HG03354 (cell line): ENCODE measurements around the gene RNF167.

ENCODE experiments used
- ATAC-seq: cut with Tn5 transposase; IDR thresholded peaks from one replicate; pipeline ENCODE4 v1.9.1; 2021; ENCODE audit warnings: mild to moderate bottlenecking; ENCODE audit not compliant: unreplicated experiment, poor library complexity, severe bottlenecking

Gene RNF167

DNA sequence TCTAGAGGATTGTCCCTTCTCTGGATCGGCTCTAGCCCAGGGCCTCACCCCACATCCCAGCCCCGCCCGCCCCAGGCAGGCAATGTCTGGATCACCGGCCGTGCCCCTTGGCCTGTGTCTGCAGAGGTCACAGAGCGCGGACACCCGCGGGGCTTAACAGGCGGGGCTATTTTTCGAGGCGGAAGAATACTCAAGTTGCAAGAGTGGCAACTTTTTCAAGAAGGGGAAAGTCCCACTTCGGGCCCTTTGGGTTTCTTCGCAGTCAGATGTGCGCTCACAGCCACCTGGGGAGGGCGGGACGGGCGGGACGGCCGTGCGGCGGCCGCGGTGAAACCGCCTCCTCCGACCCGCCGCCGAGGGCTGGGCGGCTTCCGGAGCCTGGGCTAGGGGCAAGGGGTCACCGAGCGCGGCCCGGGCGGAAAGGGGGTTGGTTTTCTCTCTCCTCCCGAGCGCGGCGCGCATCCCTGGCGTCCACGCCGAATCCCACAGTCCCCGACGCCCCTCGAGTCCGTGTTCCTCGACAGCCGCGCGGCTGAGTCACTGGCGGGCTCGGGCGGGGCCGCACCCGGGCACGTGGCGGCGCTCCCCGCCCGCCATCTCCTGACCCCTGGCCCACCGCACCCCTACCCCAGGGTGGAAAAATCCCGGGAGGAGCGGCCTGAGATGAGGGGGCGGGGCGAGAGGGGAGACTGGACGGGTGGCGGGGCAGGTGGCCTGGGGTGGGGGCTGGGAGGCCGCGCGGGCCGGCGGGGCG, 9.4 kb downstream of the RNF167 start:
- peak; percentile 40 for ATAC-seq

DNA sequence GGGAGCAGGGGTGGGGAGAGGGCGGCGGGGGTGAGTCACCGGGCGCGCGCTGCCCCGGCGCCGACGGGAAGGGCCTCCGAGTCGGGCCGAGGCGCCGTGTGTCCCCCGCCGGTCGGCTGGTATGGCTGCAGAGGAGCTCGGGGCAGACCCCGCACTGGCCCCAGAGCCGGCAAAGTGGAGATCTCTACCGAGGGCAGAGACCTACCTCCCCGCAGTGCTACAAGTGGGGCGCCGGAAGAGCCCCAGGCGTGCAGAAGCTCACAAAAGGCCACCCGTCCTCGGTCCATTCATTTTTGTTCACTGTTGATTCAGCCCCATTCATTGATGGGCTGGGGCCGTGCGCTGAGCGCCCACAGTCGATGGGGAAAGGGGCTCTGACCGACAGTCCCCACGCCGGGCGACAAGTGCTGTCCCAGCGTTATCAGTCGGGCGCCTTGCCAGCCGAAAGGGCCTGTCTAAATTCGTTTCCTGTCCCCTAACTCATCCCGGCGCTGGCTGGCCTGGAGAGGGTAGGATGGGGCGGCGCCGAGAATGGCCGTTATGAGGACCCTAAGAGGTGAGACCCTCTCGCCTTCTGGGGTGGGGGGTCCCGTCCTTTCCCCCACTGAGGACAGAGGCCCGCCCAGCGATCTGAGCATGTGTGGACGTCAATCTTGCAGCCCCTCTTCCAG, 10.1 kb downstream of the RNF167 start:
- ATAC-seq, result peak; percentile 10

DNA sequence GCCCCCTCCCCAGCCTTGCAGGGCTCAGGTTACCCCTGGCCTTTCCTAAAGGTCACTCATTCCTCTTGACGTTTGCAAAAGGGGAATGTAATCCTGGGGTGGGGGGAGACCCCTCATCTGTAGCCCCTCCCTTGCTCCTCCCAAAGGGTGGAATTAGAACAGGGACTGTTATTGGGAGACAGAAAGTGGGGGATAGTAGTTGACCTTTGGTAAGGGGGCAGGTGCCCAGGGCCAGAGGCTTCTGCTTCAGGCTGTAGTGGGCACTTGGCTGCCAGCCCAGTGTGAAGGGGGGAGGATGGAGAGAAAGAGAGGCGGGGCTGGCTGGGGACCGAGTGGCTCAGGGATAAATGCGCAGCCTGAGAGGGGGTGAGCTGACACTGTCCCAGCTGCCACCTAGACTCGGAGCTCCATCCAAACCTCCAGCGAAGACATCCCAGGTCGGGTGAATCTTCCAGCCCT, 10.7 kb downstream of the RNF167 start, which contains the start of gene ENO3:
TSS of gene ENO3 (plus strand) at position 374 of the 459 bp plus-strand sequence. CDS start 711 bp downstream, outside the sequence.
- no peak for ATAC-seq

DNA sequence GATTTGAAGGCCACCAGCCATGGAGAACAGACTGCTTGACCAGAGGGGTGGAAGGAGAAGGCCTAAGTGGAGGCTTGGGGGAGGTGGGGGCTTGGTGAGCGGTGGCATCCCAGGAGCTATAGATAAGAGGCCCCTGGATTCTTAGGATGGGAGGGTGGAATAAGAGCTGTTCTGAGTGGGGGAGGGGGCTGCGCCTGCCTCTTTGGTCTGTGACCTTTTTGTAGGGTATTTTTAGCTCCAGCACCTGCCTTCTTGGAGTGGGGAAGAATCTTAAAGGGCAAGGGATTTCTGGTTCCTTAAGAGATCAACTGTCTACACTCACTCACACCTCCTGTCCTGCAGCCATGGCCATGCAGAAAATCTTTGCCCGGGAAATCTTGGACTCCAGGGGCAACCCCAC, 11.4 kb downstream of the RNF167 start:
- no peak for ATAC-seq

DNA sequence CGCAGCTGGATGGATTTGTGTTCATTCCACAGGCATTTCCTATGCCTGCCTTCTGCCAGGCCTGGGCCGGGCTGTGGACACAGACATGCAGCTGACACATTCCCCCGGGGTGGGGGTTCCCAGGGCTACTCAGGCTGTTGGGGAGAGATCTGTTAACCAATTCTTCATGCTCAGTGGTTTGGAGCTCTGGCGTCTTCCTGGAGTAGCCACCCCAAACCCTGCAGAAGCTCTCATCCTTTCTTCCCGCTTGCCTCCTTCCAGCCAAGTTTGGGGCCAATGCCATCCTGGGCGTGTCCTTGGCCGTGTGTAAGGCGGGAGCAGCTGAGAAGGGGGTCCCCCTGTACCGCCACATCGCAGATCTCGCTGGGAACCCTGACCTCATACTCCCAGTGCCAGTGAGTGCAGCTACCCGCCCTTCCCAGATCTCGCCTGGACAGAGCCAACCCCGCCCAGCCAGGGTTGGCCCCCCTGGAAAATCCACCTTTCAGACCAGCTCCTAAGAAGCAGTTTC, 13.4 kb downstream of the RNF167 start:
- no peak for ATAC-seq

DNA sequence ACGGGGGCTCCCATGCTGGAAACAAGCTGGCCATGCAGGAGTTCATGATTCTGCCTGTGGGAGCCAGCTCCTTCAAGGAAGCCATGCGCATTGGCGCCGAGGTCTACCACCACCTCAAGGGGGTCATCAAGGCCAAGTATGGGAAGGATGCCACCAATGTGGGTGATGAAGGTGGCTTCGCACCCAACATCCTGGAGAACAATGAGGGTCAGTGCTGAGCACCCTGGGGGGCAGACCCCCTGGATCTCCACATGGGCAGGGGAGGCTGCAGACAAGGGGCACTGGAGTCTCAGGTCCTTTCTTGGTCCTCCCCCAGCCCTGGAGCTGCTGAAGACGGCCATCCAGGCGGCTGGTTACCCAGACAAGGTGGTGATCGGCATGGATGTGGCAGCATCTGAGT, 15.0 kb downstream of the RNF167 start:
- ATAC-seq, result no peak

DNA sequence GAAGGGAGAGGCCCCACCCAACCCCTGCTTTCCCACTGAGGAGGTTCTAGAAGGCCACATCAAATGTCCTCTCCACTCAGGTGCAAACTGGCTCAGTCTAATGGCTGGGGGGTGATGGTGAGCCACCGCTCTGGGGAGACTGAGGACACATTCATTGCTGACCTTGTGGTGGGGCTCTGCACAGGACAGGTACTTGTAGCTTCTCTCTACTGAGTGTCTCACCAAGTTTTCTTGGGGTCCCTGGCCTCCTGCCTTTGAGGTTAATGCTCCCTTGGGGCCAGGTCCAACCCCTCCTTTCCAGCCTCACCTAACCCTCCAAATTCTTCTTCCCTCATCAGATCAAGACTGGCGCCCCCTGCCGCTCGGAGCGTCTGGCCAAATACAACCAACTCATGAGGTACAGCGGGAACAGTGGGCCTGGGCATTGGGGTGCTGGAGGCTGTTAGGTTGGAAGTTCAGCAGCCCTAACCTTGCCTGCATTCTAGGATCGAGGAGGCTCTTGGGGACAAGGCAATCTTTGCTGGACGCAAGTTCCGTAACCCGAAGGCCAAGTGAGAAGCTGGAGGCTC, 16.5 kb downstream of the RNF167 start:
- no peak for ATAC-seq

DNA sequence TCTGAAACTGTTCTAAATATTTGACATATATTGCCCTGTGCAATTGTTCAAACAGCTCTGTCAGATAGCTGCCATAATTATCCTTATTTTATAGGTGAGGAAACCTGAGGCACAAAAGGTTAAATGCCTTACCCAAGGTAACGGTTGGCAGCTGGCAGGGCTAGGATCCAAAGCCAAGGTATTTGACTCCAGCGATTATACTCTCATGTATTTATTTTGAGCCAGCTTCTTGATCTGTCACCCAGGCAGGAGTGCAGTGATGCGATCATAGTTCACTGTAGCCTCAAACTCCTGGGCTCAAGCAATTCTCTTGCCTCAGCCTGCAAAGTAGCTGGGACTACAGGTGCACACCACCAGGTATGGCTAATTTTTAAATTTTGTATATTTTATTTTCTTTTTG, 18.0 kb downstream of the RNF167 start:
- ATAC-seq, result no peak

DNA sequence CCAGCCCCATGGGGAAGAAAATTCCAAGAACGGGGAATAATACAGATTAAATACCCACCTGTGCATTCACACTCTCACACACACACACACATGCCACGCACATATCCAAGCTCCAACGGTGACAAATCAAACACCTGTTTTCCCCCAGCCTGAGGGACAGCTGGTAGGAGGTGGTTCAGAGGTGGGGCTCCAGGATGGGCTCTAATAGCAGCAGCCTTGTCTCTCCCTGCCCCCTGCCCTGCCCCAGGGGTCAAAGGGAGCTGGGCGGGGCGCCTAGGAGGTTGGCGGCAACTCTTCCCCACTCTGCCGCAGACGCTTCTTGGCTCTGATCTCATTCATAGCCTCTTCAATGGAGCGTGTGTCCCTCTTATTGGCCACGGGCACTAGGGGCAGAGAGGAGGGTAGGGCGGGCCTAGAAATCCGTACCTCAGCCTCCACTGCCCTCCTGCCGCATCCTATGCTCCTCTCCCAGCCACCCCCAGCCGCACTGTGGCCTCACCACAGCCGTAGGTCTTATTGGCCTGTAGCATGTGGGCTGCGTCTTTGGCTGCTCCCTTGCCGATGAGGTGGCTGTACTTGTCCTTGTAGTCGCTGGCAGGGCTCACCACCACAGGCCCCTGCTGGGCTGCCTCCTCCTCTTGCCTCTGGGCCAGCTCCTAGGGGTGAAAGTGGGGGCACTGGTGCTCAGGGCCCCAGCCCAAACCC, 19.3 kb downstream of the RNF167 start:
- ATAC-seq, result no peak

DNA sequence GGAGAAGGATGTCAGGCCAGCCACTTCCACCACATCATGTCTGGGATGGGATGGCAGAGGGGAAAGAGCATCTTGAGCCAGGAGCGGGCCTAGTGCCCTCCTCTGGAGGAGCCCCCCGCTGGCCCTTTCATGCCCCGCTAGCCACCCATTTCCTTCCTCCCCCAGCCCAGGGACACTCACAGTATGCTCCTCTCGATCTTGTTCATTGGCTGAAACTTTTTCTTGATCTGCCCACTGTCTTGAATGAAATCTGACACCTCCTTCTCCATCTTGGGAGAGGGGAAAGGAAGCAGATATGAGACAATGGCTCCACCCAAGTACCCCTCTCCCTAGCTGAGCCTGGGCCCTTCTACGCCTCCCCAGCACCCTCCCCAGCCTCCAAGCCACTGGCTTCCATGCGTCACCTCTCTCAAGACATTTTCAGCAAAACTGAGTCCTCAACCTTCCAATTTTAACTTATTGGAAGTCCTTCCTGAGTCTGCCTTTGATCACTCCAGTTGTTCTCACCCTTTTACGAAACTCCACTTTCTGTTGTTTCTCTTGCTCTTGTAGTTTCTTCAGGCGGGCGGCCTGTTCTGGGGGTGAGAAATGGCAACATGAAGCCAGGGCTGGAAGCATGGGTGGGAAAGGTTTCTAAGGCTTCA, 20.3 kb downstream of the RNF167 start:
- no peak for ATAC-seq

DNA sequence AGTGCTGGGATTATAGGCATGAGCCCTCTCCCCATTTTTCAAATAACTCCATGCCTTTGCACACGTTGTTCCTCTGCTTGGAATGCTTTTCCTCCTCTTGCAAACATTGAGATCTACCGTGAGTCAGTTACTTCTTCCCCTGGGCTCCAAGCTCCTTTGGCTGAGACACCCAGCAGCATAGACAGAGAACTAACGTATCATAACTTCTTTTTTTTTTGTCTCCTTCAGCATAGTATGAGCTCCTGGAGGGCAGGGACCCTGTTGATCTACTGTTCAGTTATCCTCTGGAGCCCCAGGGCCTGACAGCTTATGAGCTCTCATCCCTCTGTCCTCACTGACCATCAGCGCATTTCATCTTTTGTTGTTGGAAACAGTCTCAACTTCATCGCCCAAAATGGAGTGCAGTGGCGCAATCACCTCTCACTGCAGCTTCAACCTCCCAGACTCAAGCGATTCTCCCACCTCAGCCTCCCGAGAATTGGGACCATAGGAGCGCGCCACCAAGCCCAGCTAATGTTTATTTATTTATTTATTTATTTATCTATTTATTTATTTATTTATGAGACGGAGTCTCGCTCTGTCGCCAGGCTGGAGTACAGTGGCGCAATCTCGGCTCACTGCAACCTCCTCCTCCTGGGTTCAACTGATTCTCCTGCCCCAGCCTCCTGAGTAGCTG, 25.4 kb downstream of the RNF167 start:
- ATAC-seq, result no peak

DNA sequence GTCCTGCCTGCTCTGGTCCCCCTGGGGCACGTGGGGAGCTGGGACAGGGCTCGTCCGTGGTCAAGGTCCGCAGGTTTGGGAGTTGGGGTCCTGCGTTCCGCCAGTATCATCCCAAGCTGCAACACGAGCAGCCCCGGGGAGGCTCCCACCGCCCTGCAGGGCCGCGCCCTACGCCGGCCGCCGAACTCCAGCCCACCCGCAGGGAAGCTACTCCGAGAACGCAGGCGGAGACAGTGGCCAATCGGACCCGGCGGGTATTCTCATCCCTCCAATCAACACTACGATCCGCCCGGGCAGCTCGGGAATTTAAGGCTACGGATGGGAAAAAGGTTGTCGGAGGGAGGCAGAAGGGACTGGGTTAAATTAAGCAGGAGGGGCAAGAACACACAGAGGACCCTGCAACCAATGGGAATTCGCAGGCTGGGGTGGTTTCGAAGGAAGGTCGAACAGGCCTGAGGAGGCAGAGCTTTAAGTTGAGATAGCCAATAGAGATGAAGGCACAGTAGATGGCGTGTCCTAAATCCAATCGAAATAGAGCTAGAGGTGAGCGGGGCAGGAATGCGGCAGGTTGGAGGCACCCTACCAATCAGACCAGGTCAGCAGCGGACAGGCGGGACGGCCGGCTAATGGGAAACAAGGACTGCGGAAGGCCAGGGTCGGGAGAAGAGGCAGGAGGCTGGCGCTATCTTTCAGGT, 26.9 kb downstream of the RNF167 start:
- ATAC-seq, result peak; percentile 82

DNA sequence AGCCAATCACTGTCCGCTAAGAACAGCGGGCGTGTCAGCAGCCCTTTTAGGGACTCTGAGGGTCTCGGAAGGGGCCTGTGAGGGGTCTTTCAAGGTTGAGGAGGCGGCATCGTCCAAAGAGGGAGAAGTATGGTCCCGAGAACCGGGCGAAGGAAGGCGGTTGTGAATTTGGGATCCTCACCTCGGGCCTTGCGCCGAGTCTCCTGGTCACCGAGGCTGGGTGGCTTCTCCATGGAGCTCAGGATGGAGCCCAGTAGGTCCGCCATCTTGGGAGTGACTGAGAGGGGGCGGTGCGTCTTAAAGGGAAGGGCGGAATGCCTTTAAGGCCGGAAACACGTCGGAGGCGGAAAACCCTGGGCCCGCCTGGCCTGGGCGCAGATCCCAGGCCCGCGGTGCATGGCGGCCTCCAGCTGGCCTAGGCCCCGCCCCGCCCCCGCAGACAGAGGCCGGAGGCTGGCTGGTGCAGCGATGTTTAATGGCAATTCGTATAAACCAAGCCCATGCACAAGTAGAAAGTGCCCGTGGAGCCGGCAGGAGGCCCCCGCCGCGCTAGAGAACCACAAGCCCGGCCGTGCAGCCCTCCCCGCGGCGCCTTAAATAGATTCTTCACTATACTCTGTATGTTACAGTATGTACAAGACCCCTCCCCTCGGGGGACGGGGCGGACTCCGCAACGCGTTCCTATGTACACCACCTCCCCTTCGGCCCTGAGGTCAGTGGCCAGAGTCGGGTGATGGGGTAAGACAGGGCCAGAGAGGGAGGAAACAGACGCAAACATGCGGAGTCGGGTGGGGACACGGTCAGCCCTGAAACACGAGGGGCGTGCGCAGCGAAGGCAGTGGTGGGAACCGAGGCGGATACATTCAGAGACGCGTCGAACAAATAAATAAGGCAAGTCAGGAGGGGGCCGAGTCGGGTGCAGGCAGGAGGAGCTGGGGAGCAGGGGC, 27.7 kb downstream of the RNF167 start, which contains the start of gene SPAG7:
TSS of gene SPAG7 (minus strand) at position 279 of the 947 bp plus-strand sequence. CDS start at position 266, 13 bp downstream.
- peak; percentile 67 for ATAC-seq

DNA sequence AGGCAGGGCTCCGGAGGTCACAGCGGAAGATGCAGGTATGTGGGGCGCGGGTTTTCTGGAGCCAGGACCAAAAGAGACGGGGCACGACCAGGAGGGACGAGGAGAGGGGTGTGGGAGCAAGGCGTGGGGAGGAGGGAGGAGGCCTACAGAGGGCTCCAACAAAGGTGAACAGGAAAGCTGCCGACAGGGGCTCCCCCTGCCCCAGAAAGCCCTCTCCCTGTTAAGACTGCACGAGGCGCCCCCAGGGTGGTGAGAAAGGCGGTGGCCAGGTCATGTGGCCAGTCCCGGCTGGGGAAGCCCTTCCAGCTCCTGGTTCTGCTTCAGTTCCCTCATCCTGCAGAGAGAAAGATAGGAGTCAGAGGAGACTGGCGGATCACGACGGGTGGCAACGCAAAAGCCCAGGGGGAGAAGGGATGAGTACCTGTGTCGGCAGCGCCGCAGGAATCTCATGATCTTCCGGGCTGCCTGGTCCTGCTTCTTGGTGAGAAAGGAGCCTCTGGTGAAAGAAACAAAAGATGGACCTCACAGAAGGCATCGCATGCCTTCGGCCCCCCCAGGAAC, 28.5 kb downstream of the RNF167 start:
- no peak for ATAC-seq

DNA sequence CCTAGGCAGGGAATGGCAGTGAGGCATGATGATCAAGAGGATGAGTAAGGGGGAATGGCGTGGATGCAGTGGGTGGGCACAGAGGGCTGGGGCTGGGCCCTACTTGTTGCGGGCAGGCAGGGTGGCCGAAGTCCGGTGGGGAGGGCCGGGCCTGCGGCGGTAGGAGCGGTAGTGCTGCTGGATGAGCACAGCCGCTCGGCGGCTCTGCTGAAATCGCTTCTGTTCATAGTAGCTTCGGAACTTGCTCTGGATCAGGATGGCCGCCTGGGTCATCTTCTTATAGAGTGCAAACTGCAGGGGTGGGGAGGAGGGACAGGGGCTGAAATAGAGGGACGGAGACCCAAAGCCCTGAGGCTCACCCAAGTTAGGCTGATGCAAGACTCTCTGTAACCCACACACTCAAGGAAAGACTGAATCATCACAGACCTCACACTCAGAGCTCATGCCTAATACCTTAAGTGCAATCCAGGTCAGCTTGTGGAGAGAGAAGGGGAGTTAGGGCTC, 29.0 kb downstream of the RNF167 start:
- no peak for ATAC-seq

DNA sequence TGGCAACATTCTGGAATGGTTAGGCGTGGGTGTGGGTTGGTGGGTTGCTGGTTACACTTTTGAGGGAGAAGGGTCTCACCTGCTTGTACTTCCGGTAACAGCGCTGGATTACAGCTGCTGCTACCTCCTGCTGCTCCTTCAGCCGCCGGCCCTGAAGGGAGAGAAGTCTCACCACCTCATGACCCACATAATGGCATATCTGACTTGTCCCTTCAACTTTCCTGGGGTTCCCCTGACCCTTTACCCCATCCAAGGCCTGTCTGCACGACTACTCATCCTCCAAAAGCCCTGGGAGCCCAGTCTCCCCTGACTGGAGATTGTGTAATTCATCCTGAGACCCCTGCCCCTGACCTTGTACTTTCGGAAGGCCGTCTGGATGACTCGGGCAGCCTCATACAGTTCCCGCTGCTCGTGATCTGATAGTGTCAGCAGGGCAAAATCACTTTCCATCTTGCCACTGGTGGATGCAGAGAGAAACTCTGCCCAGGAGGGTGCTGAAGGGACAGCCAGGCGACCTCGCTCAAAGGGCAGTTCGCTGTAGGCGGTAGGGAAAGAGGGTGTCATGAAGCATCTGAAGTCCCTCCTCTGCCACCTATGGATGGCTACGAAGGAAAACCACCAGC, 29.6 kb downstream of the RNF167 start:
- ATAC-seq, result no peak
